ENCODE data around the gene CNTNAP2.

GRCh38 chr7:147586526-147586925, 1469.9 kb downstream of the CNTNAP2 start:
- no peak for TF ChIP-seq CTCF (IDR thresholded peaks at IDR 0.05)
- TF ChIP-seq POLR2A (IDR thresholded peaks at IDR 0.05): no peak

All from lower leg skin (tissue), 3 donors.